SK-MEL-5 (cell line): ENCODE results near the gene ANKRD63. TPM values are rescaled to one million over a fixed set of nuclear protein-coding genes. Genes with fewer than 3 reads are reported as not detected.

ENCODE experiments used
- DNase-seq: peaks from one replicate; pipeline ENCODE4 v3.0.0-alpha.2; 2016; ENCODE audit warnings: low read depth, low spot score
- in situ Hi-C: cut with HindIII; loops from 2 replicates; pipeline ENCODE4 v1.10.0; 2016; ENCODE audit warnings: low sequenced_read_pairs, high pct_unique_total_duplicates, low pct_unique_long_range_greater_than_20kb
- total RNA-seq: library from RNA; depleted of rRNA; stranded (reverse); fragments of >200 nt; shearing (Covaris generic); gene quantifications from 2 replicates; pipeline ENCODE4 v1.2.3, GENCODE V29; 2014

Gene ANKRD63
- total RNA-seq, 1 experiment from 2014 or later, result 0.16 TPM

DNA sequence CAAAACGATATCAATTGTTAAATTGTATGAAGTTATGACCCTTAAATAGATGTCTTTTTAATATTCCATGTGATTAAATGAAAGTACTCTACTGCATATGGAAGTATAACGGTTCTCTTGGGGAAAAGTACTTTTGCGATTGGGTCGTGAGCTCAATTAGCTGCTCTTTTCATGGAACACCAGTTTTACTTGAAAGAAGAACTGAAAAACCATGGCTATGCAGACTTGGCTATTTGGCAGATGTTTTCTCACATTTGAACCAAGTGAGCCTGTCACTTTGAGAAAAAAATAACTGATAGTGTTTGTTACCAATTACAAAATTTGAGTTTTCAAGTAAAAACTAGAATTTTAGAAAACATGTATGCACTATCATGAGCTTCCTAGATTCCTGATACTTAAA lies 34.7 kb upstream of the ANKRD63 start:
- in situ Hi-C loops, result no loop called here
- DNase-seq, result no peak

- DNase-seq, result no peak
- in situ Hi-C loops, result no loop called here
These were observed 34.1 kb upstream of the ANKRD63 start for GRCh38 chr15:40316931-40317330.

DNA sequence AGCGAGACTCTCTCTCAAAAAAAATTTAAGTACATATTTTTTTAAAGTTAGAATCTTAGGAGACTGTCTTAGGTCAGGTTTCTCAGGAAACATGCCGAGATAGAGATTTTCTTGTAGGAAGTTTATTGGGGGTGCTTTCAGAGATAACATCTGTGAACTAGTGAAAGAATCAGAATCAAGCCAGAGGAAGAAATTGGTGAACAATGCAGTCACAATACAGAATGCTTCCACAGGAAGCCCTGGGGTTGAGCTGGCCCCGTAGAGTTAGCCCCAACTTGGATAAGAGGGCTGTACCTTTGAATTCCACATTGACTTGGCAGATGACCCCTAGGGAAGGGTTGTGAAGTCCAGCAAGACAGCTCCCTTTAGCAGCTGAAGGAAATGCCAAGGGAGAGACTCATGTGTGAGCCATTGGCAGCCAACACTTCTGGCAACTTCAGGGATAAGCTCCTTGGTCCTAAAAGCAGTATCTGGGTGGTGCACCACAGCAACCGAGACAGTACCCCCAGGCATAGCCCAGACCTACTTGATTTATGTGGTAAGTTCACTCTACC lies 31.9 kb upstream of the ANKRD63 start:
- in situ Hi-C loops, result no loop called here

DNA sequence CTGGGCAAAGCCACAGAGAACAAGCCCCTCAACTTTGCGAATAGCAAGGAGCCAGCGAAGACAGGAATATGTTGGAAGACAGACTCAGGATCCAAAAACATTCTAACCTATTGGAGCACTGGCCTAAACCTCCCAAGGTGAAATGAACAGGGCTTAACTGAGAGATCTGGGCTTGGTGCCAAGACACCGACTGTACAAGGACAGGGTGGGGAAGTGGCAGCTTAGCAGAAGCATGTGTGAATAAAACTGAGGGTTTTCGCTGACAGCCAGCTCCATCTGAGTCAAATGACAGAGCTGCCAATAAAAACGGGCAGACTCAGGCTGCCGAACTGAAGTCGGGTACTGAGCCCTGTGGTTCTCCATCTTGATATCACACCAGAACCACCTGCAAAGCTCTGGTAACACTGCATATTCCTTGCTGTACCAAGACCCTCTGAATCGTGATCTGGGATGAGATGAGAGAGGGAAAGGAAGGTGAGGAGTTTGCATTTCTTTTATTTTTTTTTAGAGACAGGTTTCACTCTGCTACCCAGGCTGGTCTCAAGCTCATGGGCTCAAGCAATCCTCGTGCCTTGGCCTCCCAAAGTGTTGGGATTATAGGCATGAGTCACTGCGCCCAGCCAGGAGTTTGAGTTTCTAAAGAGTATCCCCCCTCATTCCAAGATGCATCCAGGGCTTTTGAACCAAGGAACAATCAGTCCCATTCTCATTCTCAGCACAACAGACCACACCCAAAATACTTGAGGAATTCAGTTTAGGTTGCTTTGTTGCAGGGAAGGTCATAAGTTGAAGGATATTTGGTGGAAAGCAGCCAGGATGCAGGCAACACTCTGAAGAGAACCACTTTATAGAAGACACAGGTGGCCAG lies 30.9 kb upstream of the ANKRD63 start:
- DNase-seq, result no peak
- in situ Hi-C loops, result no loop called here

More for the DNA sequence above, 31.9 kb upstream of the ANKRD63 start:
- no peak for DNase-seq

DNA sequence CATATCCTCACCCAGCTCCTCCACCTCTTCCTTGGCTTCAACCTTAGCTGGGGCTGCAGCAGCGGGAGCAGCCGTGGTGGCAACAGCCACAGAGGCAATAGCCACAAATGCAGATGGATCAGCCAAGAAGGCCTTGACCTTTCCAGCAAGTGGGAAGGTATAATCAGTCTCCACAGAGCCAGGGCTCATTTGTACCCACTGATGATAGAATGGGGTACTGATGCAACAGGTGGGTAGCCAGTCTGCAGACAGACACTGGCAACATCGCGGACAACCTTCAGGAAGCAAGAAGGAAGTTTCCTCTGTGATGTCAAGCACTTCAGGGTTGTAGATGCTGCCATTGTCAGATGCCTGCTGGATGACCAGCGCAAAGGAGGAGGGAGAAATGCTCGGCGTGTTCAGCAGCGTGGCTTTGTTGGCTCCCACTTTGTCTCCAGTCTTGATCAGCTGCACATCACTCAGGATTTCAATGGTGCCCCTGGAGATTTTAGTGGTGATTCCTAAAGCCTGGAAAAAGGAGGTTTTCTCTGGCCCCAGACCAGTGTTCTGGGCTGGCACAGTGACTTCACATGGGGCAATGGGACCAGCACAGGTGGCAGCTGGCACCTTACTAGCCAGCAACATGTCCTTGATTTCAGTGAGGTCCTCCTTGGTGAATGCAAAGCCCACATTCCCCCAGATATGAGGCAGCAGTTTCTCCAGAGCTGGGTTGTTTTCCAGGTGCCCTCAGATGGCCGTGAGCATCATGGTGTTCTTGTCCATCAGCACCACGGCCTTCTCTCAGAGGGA lies 29.7 kb upstream of the ANKRD63 start:
- in situ Hi-C loops, result no loop called here

GRCh38 chr15:40310993-40311392 lies 28.1 kb upstream of the ANKRD63 start:
- in situ Hi-C loops, result no loop called here
- no peak for DNase-seq

More for the DNA sequence above, 29.7 kb upstream of the ANKRD63 start:
- no peak for DNase-seq

DNA sequence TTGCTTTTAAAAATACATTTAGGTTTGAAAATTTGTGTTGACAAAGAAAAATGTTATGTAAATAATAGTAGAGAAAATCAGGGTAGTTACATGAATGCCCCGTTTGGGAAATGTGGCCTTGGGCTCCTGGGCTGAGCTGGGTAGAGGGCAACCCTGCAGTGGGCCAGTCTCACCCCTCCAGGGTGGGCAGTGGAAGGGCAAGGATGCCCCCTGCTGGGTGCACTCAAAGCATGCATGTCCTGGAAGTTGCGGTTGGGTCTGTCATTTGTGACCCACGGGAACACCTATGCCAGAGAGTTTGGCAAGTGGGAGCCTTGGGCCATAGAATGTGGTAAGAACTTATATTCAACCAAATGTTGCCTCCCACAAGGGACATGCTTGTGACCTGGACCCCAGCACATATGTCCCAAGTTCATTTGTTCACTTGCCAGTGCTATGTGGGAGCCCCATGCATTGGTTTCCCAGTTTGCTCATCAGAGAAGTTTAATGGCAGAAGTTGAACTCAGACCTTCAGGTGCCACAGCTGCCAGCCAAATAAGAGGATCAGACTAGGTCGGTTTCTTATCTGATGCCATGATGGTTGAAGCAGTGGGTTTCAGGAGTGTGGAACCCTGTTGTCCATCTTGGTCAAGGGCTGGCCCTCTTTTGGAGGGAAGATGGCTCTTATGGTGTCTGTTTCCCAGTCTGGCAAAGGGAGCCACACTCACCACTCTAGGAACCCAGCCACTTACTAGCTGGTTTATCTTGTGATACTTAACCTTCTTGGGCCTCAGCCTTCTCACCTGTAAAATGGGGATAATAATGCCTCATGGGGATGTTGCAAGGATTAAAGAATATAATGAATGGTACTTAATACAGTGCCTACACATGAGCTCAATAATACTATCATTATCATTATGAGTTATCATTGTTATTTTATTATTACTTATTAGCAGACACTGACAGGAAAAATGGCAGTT lies 27.4 kb upstream of the ANKRD63 start:
- in situ Hi-C loops, result no loop called here
- DNase-seq, result peak; percentile 73

DNA sequence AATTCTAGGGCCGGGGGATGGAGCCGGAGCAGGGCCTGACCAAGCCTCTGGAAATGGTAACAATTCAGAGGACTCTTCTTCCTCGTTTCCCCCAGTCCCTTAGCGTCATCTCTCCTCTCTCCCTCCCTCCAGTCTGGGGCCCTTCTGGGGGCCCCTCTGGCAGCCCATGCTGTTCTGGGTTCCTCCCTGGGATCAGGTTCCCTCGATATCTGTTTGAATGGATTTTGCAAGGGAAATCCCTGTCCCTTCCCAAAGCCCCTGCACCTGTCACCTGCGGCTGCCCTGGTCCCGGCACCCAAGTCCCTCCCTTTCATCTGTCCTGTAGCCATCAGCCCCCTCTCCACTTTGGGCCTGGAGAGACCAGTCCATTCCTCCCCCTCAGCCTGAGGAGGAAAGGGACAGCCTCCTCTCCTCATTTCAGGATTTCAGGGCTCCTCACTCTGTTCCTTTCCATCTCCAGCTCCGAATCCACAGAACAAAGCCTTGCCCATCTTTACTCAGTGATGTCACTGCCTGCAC lies 26.5 kb upstream of the ANKRD63 start:
- in situ Hi-C loops, result no loop called here
- no peak for DNase-seq

GRCh38 chr15:40307421-40308211 lies 24.8 kb upstream of the ANKRD63 start, which contains the start of gene PLCB2:
TSS of gene PLCB2 (minus strand) at chr15:40307935. CDS start at chr15:40307672, 263 bp downstream.
- peak; percentile 35 for DNase-seq
- in situ Hi-C loops, result no loop called here

DNA sequence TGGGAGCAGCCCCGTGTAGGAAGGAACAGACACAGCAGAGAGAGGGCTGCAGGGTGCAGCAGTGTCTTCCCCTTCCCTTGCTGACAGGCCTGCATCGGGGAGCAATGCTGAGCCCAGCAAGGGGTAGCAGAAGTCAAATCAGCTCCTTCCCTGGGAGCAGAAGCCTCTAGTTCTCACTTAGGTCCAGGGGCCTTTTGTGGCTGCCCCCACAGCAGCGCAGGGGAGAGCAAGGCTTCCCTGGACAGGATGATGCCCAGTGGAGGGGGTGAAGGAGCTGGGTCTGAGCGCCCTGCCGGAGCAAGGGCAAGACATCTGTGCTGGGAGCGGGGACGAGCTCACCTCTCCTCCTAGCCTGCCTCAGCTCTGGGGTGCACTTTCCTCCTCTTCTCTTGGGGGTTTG lies 24.0 kb upstream of the ANKRD63 start:
- in situ Hi-C loops, result no loop called here
- DNase-seq, result no peak

GRCh38 chr15:40306371-40306770 lies 23.5 kb upstream of the ANKRD63 start:
- DNase-seq, result no peak
- in situ Hi-C loops, result no loop called here

- in situ Hi-C loops, result no loop called here
These were observed 22.4 kb upstream of the ANKRD63 start for GRCh38 chr15:40305281-40305680.

GRCh38 chr15:40303576-40303975 lies 20.7 kb upstream of the ANKRD63 start:
- in situ Hi-C loops, result no loop called here
- DNase-seq, result no peak

More at GRCh38 chr15:40305281-40305680, 22.4 kb upstream of the ANKRD63 start:
- DNase-seq, result no peak

- DNase-seq, result no peak
- in situ Hi-C loops, result no loop called here
These were observed 20.1 kb upstream of the ANKRD63 start for GRCh38 chr15:40302981-40303380.

- in situ Hi-C loops, result no loop called here
- DNase-seq, result no peak
These were observed 19.5 kb upstream of the ANKRD63 start for GRCh38 chr15:40302288-40302886.
